Breast epithelium (tissue), 3 donors: ENCODE results near the gene PRSS50.

Source experiments
- CTCF ChIP-seq, 3 donors: fragments of 450-650 bp; IDR thresholded peaks; one replicate each; pipeline ENCODE4 v1.5.1; 2016 to 2017; ENCODE audit warnings: antibody characterized with exemption in 3 of 3, mild to moderate bottlenecking in 3 of 3, moderate library complexity in 3 of 3
- POLR2AphosphoS5 ChIP-seq, 3 donors: sonication (generic); formaldehyde crosslinking; IDR thresholded peaks; one replicate each; pipeline ENCODE4 v1.6.1; 2017; ENCODE audit warnings: antibody characterized with exemption in 3 of 3

GRCh38 chr3:46706771-46707582, 10.7 kb downstream of the PRSS50 start:
- TF ChIP-seq CTCF (IDR thresholded peaks at IDR 0.05), result no peak
- no peak for TF ChIP-seq POLR2AphosphoS5 (IDR thresholded peaks at IDR 0.05)
